Stimulated activated effector memory CD8-positive, alpha-beta T cell treated with anti-CD3 and anti-CD28 coated beads, Interleukin-12 subunit alpha, Interleukin-12 subunit beta, amount 100 ng/mL, for 72 hours (primary cell): ENCODE measurements around the gene COL20A1.
"Not testable (repeated sequence)": the region's sequence is repeated elsewhere in the genome, so short reads cannot be mapped to it uniquely, and the experiment has no call there.

Experiments used
- ATAC-seq: fragments of 150-1000 bp; cut with Tn5 transposase; 2 replicates; pipeline ENCODE4 v1.10.0; 2021
- DNase-seq, 2 donors: peaks; one replicate each; pipeline ENCODE4 v3.0.0; 2021 to 2022; ENCODE audit warnings: low spot score in 2 of 2
- H3K27ac Mint-ChIP-seq: one replicate; pipeline ENCODE4 v1.8.0; 2022; ENCODE audit warnings: mild to moderate bottlenecking, mixed read lengths
- H3K36me3 Mint-ChIP-seq: one replicate; pipeline ENCODE4 v1.8.0; 2022; ENCODE audit warnings: mild to moderate bottlenecking, mixed read lengths
- H3K4me1 Mint-ChIP-seq: one replicate; pipeline ENCODE4 v1.8.0; 2022; ENCODE audit warnings: mixed read lengths
- H3K4me3 Mint-ChIP-seq: one replicate; pipeline ENCODE4 v1.8.0; 2022; ENCODE audit warnings: mild to moderate bottlenecking, mixed read lengths
- H3K9me3 Mint-ChIP-seq: one replicate; pipeline ENCODE4 v1.8.0; 2022; ENCODE audit warnings: mixed read lengths

Gene COL20A1

DNA sequence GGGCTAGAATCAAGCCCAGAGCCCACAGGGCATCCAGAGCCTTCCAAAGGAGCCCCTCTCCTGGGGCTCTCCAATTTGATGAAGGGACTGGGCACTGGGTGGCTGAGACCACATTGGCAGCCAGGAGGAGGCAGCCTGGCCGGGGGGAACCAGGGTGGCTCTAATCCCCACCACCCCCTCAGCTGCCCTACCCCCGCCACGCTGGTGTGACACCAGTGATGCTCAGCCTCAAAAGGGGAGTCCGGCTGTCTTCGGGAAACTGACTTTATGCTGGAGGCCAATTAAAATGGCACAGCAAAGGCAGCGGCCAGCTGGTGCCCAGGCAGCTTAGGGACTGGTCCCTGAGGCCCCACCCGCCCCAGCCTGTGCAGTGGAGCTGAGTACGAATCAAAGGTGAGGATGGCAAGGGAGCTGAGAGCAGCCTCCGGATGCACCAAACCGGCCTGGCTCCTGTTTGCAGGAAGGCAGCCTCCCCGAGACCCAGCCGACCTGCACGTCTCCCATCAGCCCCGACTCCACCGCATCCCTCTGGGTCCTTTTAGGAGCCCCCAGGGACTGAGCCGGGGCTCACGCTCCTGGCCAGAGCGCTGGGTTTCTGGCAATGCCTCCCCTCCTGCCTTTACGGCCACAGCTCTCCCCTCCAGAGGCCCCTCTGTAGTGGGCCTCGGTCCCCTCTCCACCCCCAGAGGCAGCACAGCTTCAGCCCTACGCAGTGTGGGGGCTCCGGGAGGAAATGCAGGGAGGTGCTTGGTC, 39.7 kb downstream of the COL20A1 start:
- ATAC-seq, result no peak
- no peaks in the 10 kb centered on the region for H3K4me1 Mint-ChIP-seq

GRCh38 chr20:63333241-63333836, 40.4 kb downstream of the COL20A1 start:
- no peak overlapping the region for H3K27ac Mint-ChIP-seq
- DNase-seq (no peak), ATAC-seq (no peak)
- H3K36me3 Mint-ChIP-seq, result peaks cover 8% of the 10 kb centered on the region
- H3K4me1 Mint-ChIP-seq, result no peaks in the 10 kb centered on the region
- H3K4me3 Mint-ChIP-seq, result no peak overlapping the region
- H3K9me3 Mint-ChIP-seq, result peaks cover 7% of the 10 kb centered on the region

More for the DNA sequence above, 39.7 kb downstream of the COL20A1 start:
- Mint-ChIP-seq H3K9me3 (peaks cover 7% of the 10 kb centered on the region), H3K36me3 (peaks cover 8% of the 10 kb centered on the region), H3K27ac (no peak overlapping the region), H3K4me3 (no peak overlapping the region)
- no peak for DNase-seq

GRCh38 chr20:63334356-63334755, 41.4 kb downstream of the COL20A1 start:
- peaks cover 8% of the 10 kb centered on the region for H3K36me3 Mint-ChIP-seq
- no peak for ATAC-seq
- no peak overlapping the region for H3K27ac Mint-ChIP-seq
- H3K4me1 Mint-ChIP-seq, result no peaks in the 10 kb centered on the region
- peaks cover 7% of the 10 kb centered on the region for H3K9me3 Mint-ChIP-seq
- no peak overlapping the region for H3K4me3 Mint-ChIP-seq
- DNase-seq, result no peak

- H3K36me3 Mint-ChIP-seq, H3K9me3 Mint-ChIP-seq, ATAC-seq, H3K27ac Mint-ChIP-seq, H3K4me3 Mint-ChIP-seq, H3K4me1 Mint-ChIP-seq, DNase-seq: not testable (repeated sequence)
These were observed 42.1 kb downstream of the COL20A1 start for GRCh38 chr20:63335060-63335459.

- H3K36me3 Mint-ChIP-seq, result peaks cover 8% of the 10 kb centered on the region
- no peak overlapping the region for H3K4me3 Mint-ChIP-seq
- peaks cover 7% of the 10 kb centered on the region for H3K9me3 Mint-ChIP-seq
- no peak for DNase-seq
- no peak for ATAC-seq
- no peak overlapping the region for H3K27ac Mint-ChIP-seq
- H3K4me1 Mint-ChIP-seq, result no peaks in the 10 kb centered on the region
These were observed 42.7 kb downstream of the COL20A1 start for GRCh38 chr20:63335711-63336110.

DNA sequence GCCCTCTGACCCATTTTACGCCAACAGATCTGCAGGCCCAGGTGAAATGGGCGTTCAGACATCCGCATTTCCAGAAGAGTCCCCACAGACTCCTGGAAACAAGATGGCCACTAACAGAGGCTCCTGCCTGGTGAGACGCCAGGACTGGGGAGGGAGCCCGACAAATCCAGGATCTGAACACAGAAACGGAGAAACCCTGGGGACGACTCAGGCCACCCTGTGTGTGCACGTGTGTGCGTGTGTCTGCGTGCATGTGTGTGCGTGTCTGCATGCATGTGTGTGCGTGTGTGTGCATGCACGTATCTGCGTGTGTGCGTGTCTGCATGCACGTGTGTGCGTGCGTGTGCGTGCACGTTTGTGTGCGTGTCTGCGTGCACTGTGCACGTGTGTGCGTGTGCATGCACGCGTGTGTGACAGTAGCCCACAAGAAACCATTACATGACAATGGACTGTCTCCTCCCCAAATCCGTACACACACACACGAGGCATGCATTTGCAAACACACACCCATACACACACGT, 43.3 kb downstream of the COL20A1 start:
- ATAC-seq (no peak), DNase-seq (no peak)
- no peaks in the 10 kb centered on the region for H3K4me1 Mint-ChIP-seq
- no peak overlapping the region for H3K27ac Mint-ChIP-seq
- H3K36me3 Mint-ChIP-seq, result peaks cover 8% of the 10 kb centered on the region
- no peak overlapping the region for H3K4me3 Mint-ChIP-seq
- peaks cover 7% of the 10 kb centered on the region for H3K9me3 Mint-ChIP-seq

DNA sequence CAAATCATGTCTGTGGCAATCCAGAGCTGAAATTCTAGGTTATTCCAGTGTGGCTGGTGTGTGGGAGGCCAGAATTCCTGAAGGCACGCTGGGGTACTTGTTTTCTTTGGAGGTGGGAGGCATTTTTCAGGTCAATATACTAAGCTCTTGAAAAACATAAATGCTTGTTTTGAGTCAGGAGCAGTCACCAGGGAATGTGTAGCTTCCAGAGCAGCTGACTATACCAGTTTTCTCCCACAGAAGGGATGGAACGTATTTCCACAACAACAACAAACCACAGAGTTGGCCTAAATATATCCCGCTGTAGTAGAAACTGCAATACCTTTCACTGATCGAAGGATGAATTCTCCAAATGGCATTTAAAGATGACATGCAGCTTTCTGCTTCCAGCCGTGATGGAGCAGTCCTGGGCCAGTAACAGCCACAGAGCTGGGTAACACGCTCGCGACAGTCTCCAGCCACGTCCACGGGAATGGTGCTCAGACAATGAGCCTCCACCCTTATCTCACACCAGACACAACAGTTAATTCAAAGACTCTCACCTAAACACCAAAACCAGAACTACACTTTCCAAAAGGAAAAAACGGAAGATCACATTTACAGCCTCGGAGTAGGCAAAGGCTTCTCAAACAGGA, 44.9 kb downstream of the COL20A1 start:
- no peak for ATAC-seq
- Mint-ChIP-seq H3K4me3 (no peak overlapping the region), H3K27ac (no peak overlapping the region), H3K36me3 (peaks cover 8% of the 10 kb centered on the region), H3K9me3 (no peaks in the 10 kb centered on the region), H3K4me1 (no peaks in the 10 kb centered on the region)
- no peak for DNase-seq

DNA sequence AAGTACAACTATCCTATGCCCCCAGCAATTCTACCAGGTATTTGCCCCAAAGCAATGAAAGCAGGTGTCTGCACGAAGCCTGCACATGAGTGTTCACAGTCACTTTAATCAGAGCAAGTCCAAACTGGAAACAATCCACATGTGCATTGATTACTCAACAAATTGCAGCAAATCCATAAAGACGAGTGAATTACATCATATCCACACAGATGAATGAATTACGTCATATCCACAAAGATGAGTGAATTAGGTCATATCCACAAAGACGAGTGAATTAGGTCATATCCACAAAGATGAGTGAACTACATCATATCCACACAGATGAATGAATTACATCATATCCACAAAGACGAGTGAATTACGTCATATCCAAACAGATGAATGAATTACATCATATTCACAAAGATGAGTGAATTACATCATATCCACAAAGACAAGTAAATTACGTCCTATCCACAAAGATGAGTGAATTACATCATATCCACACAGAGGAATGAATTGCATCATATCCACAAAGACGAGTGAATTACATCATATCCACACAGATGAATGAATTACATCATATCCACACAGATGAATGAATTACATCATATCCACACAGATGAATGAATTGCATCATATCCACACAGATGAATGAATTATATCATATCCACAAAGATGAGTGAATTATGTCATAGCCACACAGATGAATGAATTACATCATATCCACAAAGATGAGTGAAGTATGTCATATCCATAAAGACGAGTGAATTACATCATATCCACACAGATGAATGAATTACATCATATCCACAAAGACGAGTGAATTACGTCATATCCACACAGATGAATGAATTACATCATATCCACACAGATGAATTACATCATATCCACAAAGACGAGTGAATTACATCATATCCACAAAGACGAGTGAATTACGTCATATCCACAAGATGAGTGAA, 46.4 kb downstream of the COL20A1 start:
- DNase-seq, H3K9me3 Mint-ChIP-seq, H3K4me3 Mint-ChIP-seq, H3K36me3 Mint-ChIP-seq, H3K27ac Mint-ChIP-seq, ATAC-seq, H3K4me1 Mint-ChIP-seq: not testable (repeated sequence)

GRCh38 chr20:63340158-63340688, 47.2 kb downstream of the COL20A1 start:
- not testable (repeated sequence) for H3K9me3 Mint-ChIP-seq, H3K4me1 Mint-ChIP-seq, H3K27ac Mint-ChIP-seq, H3K36me3 Mint-ChIP-seq, ATAC-seq, DNase-seq, H3K4me3 Mint-ChIP-seq

DNA sequence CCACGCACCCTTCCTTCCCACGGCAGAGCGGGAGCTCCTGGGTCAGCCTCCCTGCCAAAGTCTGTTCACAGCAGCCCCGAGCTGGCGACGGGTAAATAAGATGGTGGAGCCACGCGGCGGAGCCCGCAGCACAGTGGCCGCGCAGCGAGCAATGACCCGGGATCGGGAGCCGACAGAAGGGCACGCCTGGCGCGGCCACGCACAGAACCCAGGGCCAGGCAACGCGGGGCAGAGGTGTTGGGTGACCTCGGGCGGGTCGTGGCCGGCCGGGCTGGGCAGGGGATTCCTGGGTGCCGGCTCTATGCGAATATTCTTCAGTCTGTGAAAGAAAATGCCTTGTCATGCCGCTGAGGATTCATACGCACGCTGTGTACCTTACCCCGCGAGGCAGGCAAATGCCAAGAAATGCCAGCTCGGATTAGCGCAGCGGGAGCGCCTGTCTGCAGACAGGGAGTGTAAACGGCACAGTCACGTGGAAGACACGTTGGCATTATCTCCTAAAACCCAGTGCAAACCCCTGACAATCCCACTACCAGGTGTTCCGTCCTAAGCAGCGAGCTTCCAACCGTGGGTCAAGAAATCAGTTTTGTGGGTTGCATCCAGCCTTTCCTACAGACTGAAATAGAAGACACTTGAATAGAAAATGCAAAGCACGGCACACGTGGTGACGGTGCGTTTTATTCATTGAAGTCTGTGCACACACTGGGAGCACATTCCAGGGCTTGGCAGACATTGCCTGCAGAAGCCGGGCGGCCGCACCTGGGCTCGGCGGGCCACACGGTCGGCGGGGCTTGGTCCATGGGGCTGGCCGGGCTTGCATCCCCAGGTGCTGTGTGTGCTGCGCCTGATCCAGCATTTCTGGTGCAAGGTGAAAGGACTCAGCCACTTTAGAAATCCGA, 49.8 kb downstream of the COL20A1 start:
- Mint-ChIP-seq H3K9me3 (no peaks in the 10 kb centered on the region), H3K4me3 (no peak overlapping the region), H3K36me3 (no peaks in the 10 kb centered on the region), H3K4me1 (no peaks in the 10 kb centered on the region), H3K27ac (no peak overlapping the region)
- ATAC-seq, result no peak
- no peak for DNase-seq

GRCh38 chr20:63343460-63344445, 50.8 kb downstream of the COL20A1 start:
- Mint-ChIP-seq H3K9me3 (no peaks in the 10 kb centered on the region), H3K4me3 (no peak overlapping the region), H3K4me1 (no peaks in the 10 kb centered on the region), H3K36me3 (no peaks in the 10 kb centered on the region), H3K27ac (no peak overlapping the region)
- DNase-seq (no peak), ATAC-seq (no peak)

- Mint-ChIP-seq H3K4me3 (no peak overlapping the region), H3K27ac (no peak overlapping the region), H3K4me1 (no peaks in the 10 kb centered on the region), H3K36me3 (no peaks in the 10 kb centered on the region), H3K9me3 (no peaks in the 10 kb centered on the region)
- DNase-seq (no peak), ATAC-seq (no peak)
These were observed 51.8 kb downstream of the COL20A1 start for GRCh38 chr20:63344616-63345327.
